Gastrocnemius medialis (tissue), 4 donors: ENCODE results near the gene C9orf43.

Experiments
- POLR2A ChIP-seq, 2 donors: fragments of 450-650 bp; IDR thresholded peaks; one replicate each; pipeline ENCODE4 v1.6.1; 2017; ENCODE audit warnings: antibody characterized with exemption in 2 of 2, mild to moderate bottlenecking in 2 of 2, moderate library complexity in 2 of 2
- TF ChIP-seq, protein P1 (sequence below), 5 experiments: fragments of 450-650 bp in 3 of 5; fragments of 200-600 bp in 2 of 5; sonication (generic) in 2 of 5; IDR thresholded peaks in 4 of 5; conservative IDR thresholded peaks in 1 of 5; 1 replicate in 4 of 5; 2 replicates in 1 of 5; pipeline ENCODE4 v1.5.1; 2016 to 2019; ENCODE audit warnings: antibody characterized with exemption in 5 of 5, mild to moderate bottlenecking in 3 of 5, moderate library complexity in 3 of 5

GRCh38 chr9:113461285-113461684 is 50.7 kb downstream of the C9orf43 start:
- TF ChIP-seq, protein P1, sequence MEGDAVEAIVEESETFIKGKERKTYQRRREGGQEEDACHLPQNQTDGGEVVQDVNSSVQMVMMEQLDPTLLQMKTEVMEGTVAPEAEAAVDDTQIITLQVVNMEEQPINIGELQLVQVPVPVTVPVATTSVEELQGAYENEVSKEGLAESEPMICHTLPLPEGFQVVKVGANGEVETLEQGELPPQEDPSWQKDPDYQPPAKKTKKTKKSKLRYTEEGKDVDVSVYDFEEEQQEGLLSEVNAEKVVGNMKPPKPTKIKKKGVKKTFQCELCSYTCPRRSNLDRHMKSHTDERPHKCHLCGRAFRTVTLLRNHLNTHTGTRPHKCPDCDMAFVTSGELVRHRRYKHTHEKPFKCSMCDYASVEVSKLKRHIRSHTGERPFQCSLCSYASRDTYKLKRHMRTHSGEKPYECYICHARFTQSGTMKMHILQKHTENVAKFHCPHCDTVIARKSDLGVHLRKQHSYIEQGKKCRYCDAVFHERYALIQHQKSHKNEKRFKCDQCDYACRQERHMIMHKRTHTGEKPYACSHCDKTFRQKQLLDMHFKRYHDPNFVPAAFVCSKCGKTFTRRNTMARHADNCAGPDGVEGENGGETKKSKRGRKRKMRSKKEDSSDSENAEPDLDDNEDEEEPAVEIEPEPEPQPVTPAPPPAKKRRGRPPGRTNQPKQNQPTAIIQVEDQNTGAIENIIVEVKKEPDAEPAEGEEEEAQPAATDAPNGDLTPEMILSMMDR (IDR thresholded peaks at IDR 0.05 in 4 of 5, conservative IDR thresholded peaks at IDR 0.05 in 1 of 5) = no peak
- TF ChIP-seq POLR2A (IDR thresholded peaks at IDR 0.05) = no peak
